Panc1 (cell line): ENCODE data around the gene KCNMA1.

Experiments
- CTCF ChIP-seq: fragments of 450-650 bp; IDR thresholded peaks from 2 replicates; pipeline ENCODE4 v1.5.1; 2017; ENCODE audit warnings: mild to moderate bottlenecking
- POLR2AphosphoS5 ChIP-seq: IDR thresholded peaks from 2 replicates; pipeline ENCODE4 v1.6.1; 2012; ENCODE audit warnings: mild to moderate bottlenecking, low read depth, low read length, moderate library complexity

GRCh38 chr10:77101341-77101740 is 536.3 kb downstream of the KCNMA1 start:
- TF ChIP-seq CTCF (no peak), POLR2AphosphoS5 (no peak)
